Natural killer cell (primary cell): Measurements from ENCODE around the gene RSPH1. TPM values are rescaled to one million over a fixed set of nuclear protein-coding genes. Genes with fewer than 3 reads are reported as not detected.

Source experiments
- ATAC-seq, 3 donors: fragments of 150-1000 bp in 2 of 3; fragments of 200-7000 bp in 1 of 3; cut with Tn5 transposase; 1 replicate in 1 of 3; 2 replicates in 2 of 3; pipeline ENCODE4 v1.10.0; 2021; ENCODE audit warnings: mild to moderate bottlenecking in 2 of 3, moderate library complexity in 2 of 3
- DNase-seq, 2 donors: peaks; one replicate each; pipeline versions ENCODE4 v3.0.0 to v3.0.0-alpha.2; 2013 to 2021; ENCODE audit warnings: mixed read lengths in 1 of 2
- H3K27ac ChIP-seq: one replicate; pipeline ENCODE4 v1.5.1; 2013; ENCODE audit warnings: mild to moderate bottlenecking, low read length
- H3K27me3 ChIP-seq: one replicate; pipeline ENCODE4 v1.6.1; 2013; ENCODE audit warnings: low read length; ENCODE audit not compliant: control insufficient read depth, insufficient read depth
- H3K36me3 ChIP-seq: one replicate; pipeline ENCODE4 v1.6.1; 2013; ENCODE audit warnings: low read length; ENCODE audit not compliant: control insufficient read depth, insufficient read depth
- H3K4me1 ChIP-seq: one replicate; pipeline ENCODE4 v1.6.1; 2013; ENCODE audit warnings: low read length; ENCODE audit not compliant: control insufficient read depth, insufficient read depth
- H3K4me3 ChIP-seq: one replicate; pipeline ENCODE4 v1.5.1; 2013; ENCODE audit warnings: low read length
- H3K9me3 ChIP-seq: one replicate; pipeline ENCODE4 v1.6.1; 2013; ENCODE audit warnings: low read length; ENCODE audit not compliant: control insufficient read depth, insufficient read depth
- H3K27ac Mint-ChIP-seq, 2 donors: one replicate each; pipeline ENCODE4 v1.8.0; 2022; ENCODE audit warnings: mild to moderate bottlenecking in 2 of 2, mixed read lengths in 2 of 2, moderate library complexity in 1 of 2
- H3K27me3 Mint-ChIP-seq, 2 donors: one replicate each; pipeline ENCODE4 v1.8.0; 2022; ENCODE audit warnings: low read depth in 2 of 2, mixed read lengths in 2 of 2
- H3K36me3 Mint-ChIP-seq: one replicate; pipeline ENCODE4 v1.8.0; 2022; ENCODE audit warnings: mixed read lengths
- H3K4me1 Mint-ChIP-seq, 2 donors: one replicate each; pipeline ENCODE4 v1.8.0; 2022; ENCODE audit warnings: mixed read lengths in 2 of 2
- H3K4me3 Mint-ChIP-seq: one replicate; pipeline ENCODE4 v1.8.0; 2022; ENCODE audit warnings: mild to moderate bottlenecking, moderate library complexity, mixed read lengths
- H3K9me3 Mint-ChIP-seq, 2 donors: one replicate each; pipeline ENCODE4 v1.8.0; 2022; ENCODE audit warnings: mixed read lengths in 2 of 2
- WGBS: methylation state at CpG from one replicate; pipeline ENCODE4 v1.1.7; 2013; ENCODE audit warnings: missing lambda C conversion rate; ENCODE audit not compliant: insufficient coverage; 5-methylcytosine and 5-hydroxymethylcytosine counted together
- intact Hi-C: fragments of 100-400 bp; cut with micrococcal nuclease; formaldehyde crosslinking; loops from one replicate; pipeline ENCODE4 v1.14.2; 2022
- total RNA-seq, 4 donors: library from RNA; stranded (reverse); fragments of 120-200 nt in 1 of 4; gene quantifications; one replicate each; pipeline versions ENCODE4 v1.2.3 to v1.2.4, GENCODE V29; 2013 to 2022
- TF ChIP-seq, protein P1 (sequence below): fragments of 200-600 bp; IDR thresholded peaks from one replicate; pipeline ENCODE4 v1.8.0; 2022; ENCODE audit warnings: antibody characterized with exemption

RSPH1 gene
- total RNA-seq, 3 donors from 2014 or later (not counting 1 experiment from before 2014, with no cell fraction given): 0.16 TPM; not detected in 2

DNA sequence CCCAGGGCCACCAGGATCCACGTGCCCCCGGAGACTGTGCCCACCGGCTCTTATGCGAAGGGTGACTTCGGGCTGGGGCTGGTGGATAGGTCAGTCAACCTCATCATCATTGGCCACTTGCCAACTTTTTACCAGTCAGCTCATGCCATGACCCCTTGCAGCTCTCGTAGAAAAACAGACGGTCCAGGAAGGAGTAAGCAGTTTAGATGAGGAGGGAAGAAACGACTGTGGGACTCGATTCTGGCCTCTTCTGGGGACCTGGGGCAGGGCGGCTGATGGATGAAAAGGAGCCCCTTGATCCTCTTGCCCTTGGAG is 51.3 kb downstream of the RSPH1 start:
- no peak overlapping the region for H3K4me3 Mint-ChIP-seq
- peaks cover 65 to 82% of the 10 kb centered on the region in 2 donors for H3K27me3 Mint-ChIP-seq
- no peak overlapping the region for H3K27ac Mint-ChIP-seq
- H3K36me3 Mint-ChIP-seq: no peaks in the 10 kb centered on the region
- DNase-seq: no peak
- peaks cover 5% of the 10 kb centered on the region for H3K4me1 ChIP-seq
- peaks cover 3% of the 10 kb centered on the region for H3K27me3 ChIP-seq
- WGBS: 90% methylated on average over 10 of the region's 10 CpGs
- H3K27ac ChIP-seq: no peak overlapping the region
- no peak overlapping the region for H3K4me3 ChIP-seq
- intact Hi-C loops: no loop called here
- H3K9me3 ChIP-seq: no peaks in the 10 kb centered on the region
- TF ChIP-seq, protein P1, sequence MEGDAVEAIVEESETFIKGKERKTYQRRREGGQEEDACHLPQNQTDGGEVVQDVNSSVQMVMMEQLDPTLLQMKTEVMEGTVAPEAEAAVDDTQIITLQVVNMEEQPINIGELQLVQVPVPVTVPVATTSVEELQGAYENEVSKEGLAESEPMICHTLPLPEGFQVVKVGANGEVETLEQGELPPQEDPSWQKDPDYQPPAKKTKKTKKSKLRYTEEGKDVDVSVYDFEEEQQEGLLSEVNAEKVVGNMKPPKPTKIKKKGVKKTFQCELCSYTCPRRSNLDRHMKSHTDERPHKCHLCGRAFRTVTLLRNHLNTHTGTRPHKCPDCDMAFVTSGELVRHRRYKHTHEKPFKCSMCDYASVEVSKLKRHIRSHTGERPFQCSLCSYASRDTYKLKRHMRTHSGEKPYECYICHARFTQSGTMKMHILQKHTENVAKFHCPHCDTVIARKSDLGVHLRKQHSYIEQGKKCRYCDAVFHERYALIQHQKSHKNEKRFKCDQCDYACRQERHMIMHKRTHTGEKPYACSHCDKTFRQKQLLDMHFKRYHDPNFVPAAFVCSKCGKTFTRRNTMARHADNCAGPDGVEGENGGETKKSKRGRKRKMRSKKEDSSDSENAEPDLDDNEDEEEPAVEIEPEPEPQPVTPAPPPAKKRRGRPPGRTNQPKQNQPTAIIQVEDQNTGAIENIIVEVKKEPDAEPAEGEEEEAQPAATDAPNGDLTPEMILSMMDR: no peak
- H3K4me1 Mint-ChIP-seq: peaks cover 0 to 10% of the 10 kb centered on the region in 2 donors
- H3K36me3 ChIP-seq: no peaks in the 10 kb centered on the region
- H3K9me3 Mint-ChIP-seq: no peaks in the 10 kb centered on the region
- ATAC-seq: no peak

DNA sequence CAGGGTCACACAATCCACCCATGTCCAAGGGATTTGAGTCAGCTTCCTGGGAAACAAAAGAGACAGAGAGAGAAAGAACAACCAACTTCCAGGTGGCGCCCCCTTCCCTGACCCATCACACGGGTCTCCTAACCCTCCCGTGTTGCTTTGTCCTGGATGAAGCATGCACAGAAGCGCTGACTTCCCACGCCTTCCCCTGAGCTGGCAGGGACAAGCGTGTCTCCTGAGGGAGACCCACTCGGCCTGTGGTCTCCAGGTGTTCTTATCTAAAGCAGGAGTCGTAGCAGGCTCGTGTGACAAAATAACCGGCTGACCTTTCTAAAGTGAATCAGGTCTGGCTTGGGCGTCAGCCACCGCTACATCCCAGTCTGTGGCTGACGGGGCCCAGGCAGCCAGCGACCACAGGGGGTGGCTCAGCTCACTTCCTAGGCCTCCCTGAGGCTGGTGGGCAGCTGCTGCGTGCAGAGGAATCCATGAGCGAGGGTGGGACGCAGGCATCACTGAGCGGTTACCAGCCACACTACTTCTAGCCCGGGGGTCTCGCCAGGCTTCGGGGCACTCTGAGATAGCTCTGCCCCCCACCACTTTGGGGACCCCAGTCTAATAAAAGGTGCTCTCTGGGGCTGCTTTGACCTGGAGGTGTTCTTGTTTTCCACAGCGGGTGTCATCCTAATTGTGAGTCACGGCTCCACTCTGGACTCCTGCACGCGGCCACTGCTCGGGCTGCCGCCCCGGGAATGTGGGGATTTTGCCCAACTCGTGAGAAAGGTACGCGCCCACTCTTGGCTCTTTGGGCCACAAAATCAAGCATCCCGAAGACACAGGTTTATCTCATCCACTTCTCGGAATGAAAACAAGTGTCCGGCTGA is 51.9 kb downstream of the RSPH1 start:
- TF ChIP-seq, protein P1: no peak
- no peaks in the 10 kb centered on the region for H3K36me3 ChIP-seq
- H3K4me1 ChIP-seq: peaks cover 11% of the 10 kb centered on the region
- 85% methylated on average over 34 of the region's 34 CpGs for WGBS
- H3K4me3 ChIP-seq: no peak overlapping the region
- Mint-ChIP-seq H3K4me1 (peaks cover 4 to 15% of the 10 kb centered on the region in 2 donors), H3K36me3 (no peaks in the 10 kb centered on the region), H3K27ac (no peak overlapping the region), H3K9me3 (no peaks in the 10 kb centered on the region), H3K4me3 (no peak overlapping the region), H3K27me3 (peaks cover 70 to 80% of the 10 kb centered on the region in 2 donors)
- ATAC-seq: no peak
- peaks cover 5% of the 10 kb centered on the region for H3K27me3 ChIP-seq
- no peak overlapping the region for H3K27ac ChIP-seq
- H3K9me3 ChIP-seq: no peaks in the 10 kb centered on the region
- intact Hi-C loops: no loop called here
- no peak for DNase-seq

DNA sequence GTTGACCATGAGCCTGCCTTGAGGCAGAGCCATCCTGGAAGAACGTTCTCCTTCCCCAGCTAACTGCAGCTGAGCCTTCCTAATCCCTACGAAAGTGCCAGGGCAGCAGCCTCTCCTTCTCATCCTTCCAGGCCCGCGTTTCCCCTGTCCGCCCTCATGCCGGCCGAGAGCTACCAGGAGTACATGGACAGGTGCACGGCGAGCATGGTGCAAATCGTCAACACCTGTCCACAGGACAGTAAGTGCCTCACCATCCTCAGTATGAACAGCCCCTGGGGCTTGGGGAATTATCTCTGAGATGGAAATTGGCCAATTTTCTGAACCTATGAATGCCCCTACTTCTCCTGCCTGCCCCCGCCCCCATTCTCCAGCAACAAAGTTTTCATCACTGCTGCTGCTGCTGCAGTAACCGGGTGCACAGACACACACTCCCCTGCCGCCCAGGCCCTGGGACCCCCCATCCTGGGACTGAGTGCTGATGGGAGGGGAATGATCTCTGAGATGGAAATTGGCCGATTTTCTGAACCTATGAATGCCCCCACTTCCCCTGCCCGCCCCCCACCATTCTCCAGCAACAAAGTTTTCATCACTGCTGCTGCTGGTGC is 52.7 kb downstream of the RSPH1 start:
- Mint-ChIP-seq H3K36me3 (no peaks in the 10 kb centered on the region), H3K27ac (no peak overlapping the region), H3K27me3 (peaks cover 68 to 80% of the 10 kb centered on the region in 2 donors), H3K4me3 (no peak overlapping the region), H3K9me3 (no peaks in the 10 kb centered on the region), H3K4me1 (peaks cover 7 to 24% of the 10 kb centered on the region in 2 donors)
- Histone ChIP-seq H3K9me3 (no peaks in the 10 kb centered on the region), H3K27me3 (peaks cover 9% of the 10 kb centered on the region), H3K4me3 (no peak overlapping the region), H3K36me3 (no peaks in the 10 kb centered on the region), H3K27ac (no peak overlapping the region), H3K4me1 (peaks cover 14% of the 10 kb centered on the region)
- TF ChIP-seq, protein P1: no peak
- WGBS: 93% methylated on average over 13 of the region's 15 CpGs
- DNase-seq (no peak), ATAC-seq (no peak)
- intact Hi-C loops: no loop called here
